ENCODE results near the gene MUC3A.
"Not testable (repeated sequence)": the region's sequence is repeated elsewhere in the genome, so short reads cannot be mapped to it uniquely, and the experiment has no call there.

MUC3A gene

GRCh38 chr7:100975371-100975821 is 26.1 kb downstream of the MUC3A start:
- Histone ChIP-seq H3K4me1 (ENCODE audit: control insufficient read depth in 2 of 2, insufficient read depth in 1 of 2, low read depth in 1 of 2, low read length in 2 of 2) (peaks cover 0 to 2% of the 10 kb centered on the region in 2 donors), H3K4me3 (ENCODE audit: low read length in 2 of 2) (no peak overlapping the region), H3K79me1 (ENCODE audit: low read depth, low read length) (no peaks in the 10 kb centered on the region), H3K23ac (ENCODE audit: low read depth, low read length, poor library complexity) (no peak overlapping the region), H4K8ac (ENCODE audit: low read depth, low read length) (no peak overlapping the region), H3K14ac (ENCODE audit: low read length) (no peak overlapping the region), H2BK12ac (ENCODE audit: low read length) (no peak overlapping the region), H2AK5ac (ENCODE audit: low read depth, low read length) (no peak overlapping the region), H4K91ac (ENCODE audit: low read depth, low read length, poor library complexity) (no peak overlapping the region), H2BK15ac (ENCODE audit: low read length) (no peak overlapping the region), H3K36me3 (replicated peaks in 1 of 2; ENCODE audit: control insufficient read depth in 2 of 2, insufficient read depth in 2 of 2, low read length in 2 of 2) (no peaks in the 10 kb centered on the region), H2AFZ (ENCODE audit: low read length) (no peak overlapping the region), H3K27me3 (ENCODE audit: control insufficient read depth in 3 of 3, insufficient read depth in 3 of 3, low read depth in 1 of 3, low read length in 3 of 3) (peaks cover 0 to 13% (median 0%) of the 10 kb centered on the region in 3 experiments), H3K27ac (replicated peaks; ENCODE audit: low read length) (no peak overlapping the region), H3K18ac (ENCODE audit: low read length) (no peak overlapping the region), H2BK5ac (ENCODE audit: low read length) (no peak overlapping the region), H3K9ac (ENCODE audit: low read depth, low read length, poor library complexity) (no peak overlapping the region), H3K4me2 (ENCODE audit: insufficient read depth, low read length, poor library complexity, severe bottlenecking) (no peak overlapping the region), H3K4ac (ENCODE audit: low read length) (no peak overlapping the region), H3K9me3 (replicated peaks in 1 of 2; ENCODE audit: control insufficient read depth in 2 of 2, insufficient read depth in 1 of 2, low read depth in 1 of 2, low read length in 2 of 2) (no peaks in the 10 kb centered on the region), H2BK120ac (ENCODE audit: low read depth, low read length) (no peak overlapping the region)
- WGBS, 2 donors (ENCODE audit: extremely low coverage in 2 of 2, insufficient read length in 2 of 2, insufficient replicate concordance in 1 of 2): no CpG with 5 or more reads among the region's 3 CpGs
- no peak for DNase-seq (ENCODE audit: low spot score)

GRCh38 chr7:100978300-100978699 is 29.0 kb downstream of the MUC3A start:
- Histone ChIP-seq H3K18ac (ENCODE audit: low read length) (no peak overlapping the region), H3K27me3 (ENCODE audit: control insufficient read depth in 3 of 3, insufficient read depth in 3 of 3, low read depth in 1 of 3, low read length in 3 of 3) (no peaks in the 10 kb centered on the region), H3K36me3 (replicated peaks in 1 of 2; ENCODE audit: control insufficient read depth in 2 of 2, insufficient read depth in 2 of 2, low read length in 2 of 2) (no peaks in the 10 kb centered on the region), H4K8ac (ENCODE audit: low read depth, low read length) (no peak overlapping the region), H2BK12ac (ENCODE audit: low read length) (no peak overlapping the region), H2BK5ac (ENCODE audit: low read length) (no peak overlapping the region), H3K4me1 (ENCODE audit: control insufficient read depth in 2 of 2, insufficient read depth in 1 of 2, low read depth in 1 of 2, low read length in 2 of 2) (peaks cover 0 to 8% of the 10 kb centered on the region in 2 donors), H3K23ac (ENCODE audit: low read depth, low read length, poor library complexity) (no peak overlapping the region), H3K4me2 (ENCODE audit: insufficient read depth, low read length, poor library complexity, severe bottlenecking) (no peak overlapping the region), H3K9me3 (replicated peaks in 1 of 2; ENCODE audit: control insufficient read depth in 2 of 2, insufficient read depth in 1 of 2, low read depth in 1 of 2, low read length in 2 of 2) (no peaks in the 10 kb centered on the region), H3K4me3 (ENCODE audit: low read length in 2 of 2) (no peak overlapping the region), H2AK5ac (ENCODE audit: low read depth, low read length) (no peak overlapping the region), H3K27ac (replicated peaks; ENCODE audit: low read length) (no peak overlapping the region), H3K9ac (ENCODE audit: low read depth, low read length, poor library complexity) (no peak overlapping the region), H3K79me1 (ENCODE audit: low read depth, low read length) (no peaks in the 10 kb centered on the region), H3K14ac (ENCODE audit: low read length) (no peak overlapping the region), H2BK15ac (ENCODE audit: low read length) (no peak overlapping the region), H2BK120ac (ENCODE audit: low read depth, low read length) (no peak overlapping the region), H4K91ac (ENCODE audit: low read depth, low read length, poor library complexity) (no peak overlapping the region), H3K4ac (ENCODE audit: low read length) (no peak overlapping the region), H2AFZ (ENCODE audit: low read length) (no peak overlapping the region)
- DNase-seq (ENCODE audit: low spot score): no peak
- no CpG with 5 or more reads among the region's 4 CpGs for WGBS, 2 donors (ENCODE audit: extremely low coverage in 2 of 2, insufficient read length in 2 of 2, insufficient replicate concordance in 1 of 2)

DNA sequence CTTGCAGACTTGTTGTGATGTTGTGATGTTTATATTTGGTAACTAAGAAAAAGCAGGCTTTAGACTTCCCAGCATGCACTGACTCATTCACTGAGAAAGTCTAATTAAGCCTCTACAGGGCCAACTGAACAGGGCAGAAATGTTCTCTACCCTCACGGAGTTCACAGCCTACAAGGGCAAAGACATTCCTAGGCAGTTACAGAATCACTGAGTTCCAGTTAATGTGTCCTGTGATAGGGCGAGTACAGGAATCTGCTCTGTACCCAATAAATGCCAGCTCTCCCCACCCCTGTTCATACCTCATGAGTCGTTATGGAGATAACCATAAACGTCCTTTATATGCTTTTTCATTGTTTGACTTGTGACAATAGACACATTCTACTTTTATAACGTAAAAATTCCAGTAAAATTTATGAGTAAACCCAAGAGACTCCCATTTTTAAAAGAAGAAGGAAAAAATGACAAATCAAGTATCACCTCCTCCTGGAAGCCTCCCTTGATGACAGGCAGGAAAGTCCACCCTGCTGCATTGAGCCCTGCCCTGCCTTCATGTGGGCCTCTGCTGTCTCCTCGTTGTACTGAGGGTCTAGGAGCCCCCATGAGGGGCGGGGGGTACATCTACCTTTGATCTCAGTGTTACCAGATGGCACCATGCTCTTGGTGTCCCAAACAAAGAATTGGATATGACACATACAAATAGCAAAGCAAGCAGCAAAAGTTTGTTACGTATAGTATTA is 34.3 kb downstream of the MUC3A start:
- Histone ChIP-seq H4K8ac (ENCODE audit: low read depth, low read length) (no peak overlapping the region), H3K4me2 (ENCODE audit: insufficient read depth, low read length, poor library complexity, severe bottlenecking) (no peak overlapping the region), H2AK5ac (ENCODE audit: low read depth, low read length) (no peak overlapping the region), H3K14ac (ENCODE audit: low read length) (no peak overlapping the region), H4K91ac (ENCODE audit: low read depth, low read length, poor library complexity) (no peak overlapping the region), H3K23ac (ENCODE audit: low read depth, low read length, poor library complexity) (no peak overlapping the region), H3K79me1 (ENCODE audit: low read depth, low read length) (no peaks in the 10 kb centered on the region), H3K18ac (ENCODE audit: low read length) (no peak overlapping the region), H2BK5ac (ENCODE audit: low read length) (no peak overlapping the region), H2BK120ac (ENCODE audit: low read depth, low read length) (no peak overlapping the region), H2AFZ (ENCODE audit: low read length) (no peak overlapping the region), H3K27ac (replicated peaks; ENCODE audit: low read length) (no peak overlapping the region), H3K9ac (ENCODE audit: low read depth, low read length, poor library complexity) (no peak overlapping the region), H3K36me3 (replicated peaks in 1 of 2; ENCODE audit: control insufficient read depth in 2 of 2, insufficient read depth in 2 of 2, low read length in 2 of 2) (no peaks in the 10 kb centered on the region), H3K9me3 (replicated peaks in 1 of 2; ENCODE audit: control insufficient read depth in 2 of 2, insufficient read depth in 1 of 2, low read depth in 1 of 2, low read length in 2 of 2) (peaks cover 0 to 5% of the 10 kb centered on the region in 2 donors), H3K4ac (ENCODE audit: low read length) (no peak overlapping the region), H3K4me1 (ENCODE audit: control insufficient read depth in 2 of 2, insufficient read depth in 1 of 2, low read depth in 1 of 2, low read length in 2 of 2) (peaks cover 0 to 5% of the 10 kb centered on the region in 2 donors), H2BK12ac (ENCODE audit: low read length) (no peak overlapping the region), H2BK15ac (ENCODE audit: low read length) (no peak overlapping the region), H3K27me3 (ENCODE audit: control insufficient read depth in 3 of 3, insufficient read depth in 3 of 3, low read depth in 1 of 3, low read length in 3 of 3) (no peaks in the 10 kb centered on the region), H3K4me3 (ENCODE audit: low read length in 2 of 2) (no peak overlapping the region)
- no CpG with 5 or more reads among the region's 8 CpGs for WGBS, 2 donors (ENCODE audit: extremely low coverage in 2 of 2, insufficient read length in 2 of 2, insufficient replicate concordance in 1 of 2)
- no peak for DNase-seq (ENCODE audit: low spot score)

DNA sequence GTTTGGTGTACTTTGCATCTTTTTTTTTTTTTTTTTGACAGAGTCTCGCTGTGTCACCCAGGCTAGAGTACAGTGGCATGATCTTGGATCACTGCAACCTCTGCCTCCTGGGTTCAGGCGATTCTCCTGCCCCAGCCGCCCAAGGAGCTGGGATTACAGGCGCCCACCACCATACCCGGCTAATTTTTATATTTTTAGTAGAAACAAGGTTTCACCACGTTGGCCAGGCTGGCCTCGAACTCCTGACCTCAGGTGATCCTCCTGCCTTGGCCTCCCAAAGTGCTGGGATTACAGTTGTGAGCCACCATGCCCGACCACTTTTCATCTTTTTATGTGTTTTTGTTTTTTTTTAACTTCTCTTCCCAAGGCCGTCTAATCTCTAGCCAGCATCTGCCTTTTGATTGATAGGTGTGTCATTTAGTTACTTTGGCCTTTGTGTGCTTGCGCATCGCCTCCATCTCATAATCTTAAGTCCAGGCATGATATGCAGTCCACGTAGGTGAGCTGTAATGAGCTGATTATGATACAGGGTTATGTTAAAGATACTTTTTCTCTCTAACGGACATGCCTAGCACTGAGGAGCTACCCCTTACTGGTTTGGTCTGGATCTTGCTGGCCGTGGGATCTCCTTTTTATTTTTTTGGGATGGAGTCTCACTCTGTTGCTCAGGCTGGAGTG is 35.0 kb downstream of the MUC3A start:
- not testable (repeated sequence) for H3K4me2 ChIP-seq (ENCODE audit: insufficient read depth, low read length, poor library complexity, severe bottlenecking); H2AFZ ChIP-seq (ENCODE audit: low read length); H2BK5ac ChIP-seq (ENCODE audit: low read length); H3K18ac ChIP-seq (ENCODE audit: low read length); H3K27me3 ChIP-seq (ENCODE audit: control insufficient read depth in 3 of 3, insufficient read depth in 3 of 3, low read depth in 1 of 3, low read length in 3 of 3); DNase-seq (ENCODE audit: low spot score); H2BK12ac ChIP-seq (ENCODE audit: low read length); H3K79me1 ChIP-seq (ENCODE audit: low read depth, low read length); H3K23ac ChIP-seq (ENCODE audit: low read depth, low read length, poor library complexity); H2BK15ac ChIP-seq (ENCODE audit: low read length); H3K36me3 ChIP-seq (replicated peaks in 1 of 2; ENCODE audit: control insufficient read depth in 2 of 2, insufficient read depth in 2 of 2, low read length in 2 of 2); H3K14ac ChIP-seq (ENCODE audit: low read length); H4K8ac ChIP-seq (ENCODE audit: low read depth, low read length); H3K9ac ChIP-seq (ENCODE audit: low read depth, low read length, poor library complexity); H3K4ac ChIP-seq (ENCODE audit: low read length); H3K9me3 ChIP-seq (replicated peaks in 1 of 2; ENCODE audit: control insufficient read depth in 2 of 2, insufficient read depth in 1 of 2, low read depth in 1 of 2, low read length in 2 of 2); H4K91ac ChIP-seq (ENCODE audit: low read depth, low read length, poor library complexity); H2AK5ac ChIP-seq (ENCODE audit: low read depth, low read length); H3K4me3 ChIP-seq (ENCODE audit: low read length in 2 of 2); H3K4me1 ChIP-seq (ENCODE audit: control insufficient read depth in 2 of 2, insufficient read depth in 1 of 2, low read depth in 1 of 2, low read length in 2 of 2); H2BK120ac ChIP-seq (ENCODE audit: low read depth, low read length); H3K27ac ChIP-seq (replicated peaks; ENCODE audit: low read length)
- WGBS, 2 donors (ENCODE audit: extremely low coverage in 2 of 2, insufficient read length in 2 of 2, insufficient replicate concordance in 1 of 2): no CpG with 5 or more reads among the region's 14 CpGs
